Measurements from ENCODE around the gene SULT1C2.
"Not testable (repeated sequence)": the region's sequence is repeated elsewhere in the genome, so short reads cannot be mapped to it uniquely, and the experiment has no call there.

SULT1C2 gene

GRCh38 chr2:108355906-108356734, 67.4 kb downstream of the SULT1C2 start:
- no peak for DNase-seq

DNA sequence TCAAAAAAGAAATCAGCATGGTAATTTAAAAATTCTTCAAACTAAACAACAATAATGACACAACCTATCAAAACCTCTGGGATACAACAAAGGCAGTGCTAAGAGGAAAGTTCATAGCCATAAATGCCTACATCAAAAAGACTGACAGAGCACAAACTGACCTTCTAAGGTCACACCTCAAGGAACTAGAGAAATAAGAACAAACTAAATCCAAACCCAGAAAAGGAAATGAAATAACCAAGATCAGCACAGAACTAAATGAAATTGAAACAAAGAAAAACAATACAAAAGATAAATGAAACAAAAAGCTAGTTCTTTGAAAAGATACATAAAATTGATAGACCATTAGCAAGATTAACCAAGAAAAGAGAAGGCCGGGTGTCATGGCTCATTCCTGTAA, 70.6 kb downstream of the SULT1C2 start:
- not testable (repeated sequence) for DNase-seq

All from NCI-H2029 (cell line).